ENCODE measurements around the gene PTPN14.

The PTPN14 gene

GRCh38 chr1:214423045-214423444 lies 128.4 kb downstream of the PTPN14 start:
- H3K79me2 ChIP-seq (ENCODE audit: low read length): no peaks in the 10 kb centered on the region
- no peak overlapping the region for H3K27ac ChIP-seq (ENCODE audit: low read length)
- no peaks in the 10 kb centered on the region for H3K9me3 ChIP-seq (replicated peaks; ENCODE audit: insufficient read depth, low read length)
- no peak overlapping the region for H2AFZ ChIP-seq (ENCODE audit: low read length)
- H3K4me3 ChIP-seq (ENCODE audit: low read length): no peak overlapping the region
- peaks cover 13% of the 10 kb centered on the region for H3F3A ChIP-seq (ENCODE audit: insufficient read depth, low read length)
- H4K20me1 ChIP-seq (ENCODE audit: insufficient read depth, low read length): no peaks in the 10 kb centered on the region
- H3K4me1 ChIP-seq (ENCODE audit: low read length): peaks cover 16% of the 10 kb centered on the region
- DNase-seq: no peak
- H3K36me3 ChIP-seq (replicated peaks; ENCODE audit: insufficient read depth, low read length): no peaks in the 10 kb centered on the region
- no peak for TF ChIP-seq EZH2 (optimal IDR thresholded peaks at IDR 0.05; ENCODE audit: low read depth, low read length)
- no peaks in the 10 kb centered on the region for H3K9me2 ChIP-seq (replicated peaks; ENCODE audit: insufficient read depth, low read length)
- H3K9ac ChIP-seq (ENCODE audit: low read length): no peak overlapping the region
- H3K4me2 ChIP-seq (ENCODE audit: low read depth, low read length): no peak overlapping the region
- H3K27me3 ChIP-seq (replicated peaks; ENCODE audit: insufficient read depth, low read length): no peaks in the 10 kb centered on the region

GRCh38 chr1:214422137-214422671 lies 129.2 kb downstream of the PTPN14 start:
- no peak overlapping the region for H3K4me2 ChIP-seq (ENCODE audit: low read depth, low read length)
- TF ChIP-seq EZH2 (optimal IDR thresholded peaks at IDR 0.05; ENCODE audit: low read depth, low read length) (no peak), CTCF (IDR thresholded peaks at IDR 0.05; ENCODE audit: low read length) (no peak), EZH2phosphoT487 (IDR thresholded peaks at IDR 0.05; ENCODE audit: low read length) (no peak)

GRCh38 chr1:214420833-214421232 lies 130.6 kb downstream of the PTPN14 start:
- Histone ChIP-seq H3F3A (ENCODE audit: insufficient read depth, low read length) (0 out of 2 replicates have a peak, but pooled peaks cover 3% of the 10 kb centered on the region), H3K9me2 (replicated peaks; ENCODE audit: insufficient read depth, low read length) (no peaks in the 10 kb centered on the region), H3K4me3 (ENCODE audit: low read length) (no peak overlapping the region), H3K4me1 (ENCODE audit: low read length) (peaks cover 12% of the 10 kb centered on the region), H4K20me1 (ENCODE audit: insufficient read depth, low read length) (no peaks in the 10 kb centered on the region), H3K9me3 (replicated peaks; ENCODE audit: insufficient read depth, low read length) (no peaks in the 10 kb centered on the region), H3K36me3 (replicated peaks; ENCODE audit: insufficient read depth, low read length) (no peaks in the 10 kb centered on the region), H3K27ac (ENCODE audit: low read length) (no peak overlapping the region), H2AFZ (ENCODE audit: low read length) (no peak overlapping the region), H3K27me3 (replicated peaks; ENCODE audit: insufficient read depth, low read length) (no peaks in the 10 kb centered on the region), H3K9ac (ENCODE audit: low read length) (no peak overlapping the region), H3K4me2 (ENCODE audit: low read depth, low read length) (no peak overlapping the region), H3K79me2 (ENCODE audit: low read length) (no peaks in the 10 kb centered on the region)
- DNase-seq: no peak
- TF ChIP-seq CTCF (IDR thresholded peaks at IDR 0.05; ENCODE audit: low read length) (no peak), EZH2phosphoT487 (IDR thresholded peaks at IDR 0.05; ENCODE audit: low read length) (no peak), EZH2 (optimal IDR thresholded peaks at IDR 0.05; ENCODE audit: low read depth, low read length) (no peak)

More at GRCh38 chr1:214422137-214422671, 129.2 kb downstream of the PTPN14 start:
- H3K9me2 ChIP-seq (replicated peaks; ENCODE audit: insufficient read depth, low read length): no peaks in the 10 kb centered on the region
- no peak overlapping the region for H2AFZ ChIP-seq (ENCODE audit: low read length)
- no peaks in the 10 kb centered on the region for H3K9me3 ChIP-seq (replicated peaks; ENCODE audit: insufficient read depth, low read length)
- H4K20me1 ChIP-seq (ENCODE audit: insufficient read depth, low read length): no peaks in the 10 kb centered on the region
- H3K4me3 ChIP-seq (ENCODE audit: low read length): no peak overlapping the region
- no peak for DNase-seq
- no peak overlapping the region for H3K27ac ChIP-seq (ENCODE audit: low read length)
- no peaks in the 10 kb centered on the region for H3K27me3 ChIP-seq (replicated peaks; ENCODE audit: insufficient read depth, low read length)
- no peaks in the 10 kb centered on the region for H3K79me2 ChIP-seq (ENCODE audit: low read length)
- no peak overlapping the region for H3K9ac ChIP-seq (ENCODE audit: low read length)
- H3K4me1 ChIP-seq (ENCODE audit: low read length): peaks cover 13% of the 10 kb centered on the region
- no peaks in the 10 kb centered on the region for H3K36me3 ChIP-seq (replicated peaks; ENCODE audit: insufficient read depth, low read length)
- H3F3A ChIP-seq (ENCODE audit: insufficient read depth, low read length): peaks cover 4% of the 10 kb centered on the region; the same call in 1 of the 2 replicates

- Histone ChIP-seq H2AFZ (ENCODE audit: low read length) (no peak overlapping the region), H3K9me3 (replicated peaks; ENCODE audit: insufficient read depth, low read length) (no peaks in the 10 kb centered on the region), H3K36me3 (replicated peaks; ENCODE audit: insufficient read depth, low read length) (no peaks in the 10 kb centered on the region), H3F3A (ENCODE audit: insufficient read depth, low read length) (0 out of 2 replicates have a peak, but pooled peaks cover 3% of the 10 kb centered on the region), H3K27ac (ENCODE audit: low read length) (no peak overlapping the region), H3K27me3 (replicated peaks; ENCODE audit: insufficient read depth, low read length) (no peaks in the 10 kb centered on the region), H3K4me1 (ENCODE audit: low read length) (peaks cover 17% of the 10 kb centered on the region), H4K20me1 (ENCODE audit: insufficient read depth, low read length) (no peaks in the 10 kb centered on the region), H3K4me3 (ENCODE audit: low read length) (no peak overlapping the region), H3K4me2 (ENCODE audit: low read depth, low read length) (no peak overlapping the region), H3K79me2 (ENCODE audit: low read length) (no peaks in the 10 kb centered on the region), H3K9ac (ENCODE audit: low read length) (no peak overlapping the region), H3K9me2 (replicated peaks; ENCODE audit: insufficient read depth, low read length) (no peaks in the 10 kb centered on the region)
- TF ChIP-seq EZH2phosphoT487 (IDR thresholded peaks at IDR 0.05; ENCODE audit: low read length): no peak
- no peak for TF ChIP-seq CTCF (IDR thresholded peaks at IDR 0.05; ENCODE audit: low read length)
- no peak for TF ChIP-seq EZH2 (optimal IDR thresholded peaks at IDR 0.05; ENCODE audit: low read depth, low read length)
- DNase-seq: no peak
These were observed 131.1 kb downstream of the PTPN14 start for GRCh38 chr1:214420341-214420740.
